ENCODE data around the gene SNED1. TPM values are rescaled to one million over a fixed set of nuclear protein-coding genes. Genes with fewer than 3 reads are reported as not detected.

Gene SNED1
- total and polyA plus RNA-seq, 9 donors: 16.7 to 69.5 (median 38.9) TPM

DNA sequence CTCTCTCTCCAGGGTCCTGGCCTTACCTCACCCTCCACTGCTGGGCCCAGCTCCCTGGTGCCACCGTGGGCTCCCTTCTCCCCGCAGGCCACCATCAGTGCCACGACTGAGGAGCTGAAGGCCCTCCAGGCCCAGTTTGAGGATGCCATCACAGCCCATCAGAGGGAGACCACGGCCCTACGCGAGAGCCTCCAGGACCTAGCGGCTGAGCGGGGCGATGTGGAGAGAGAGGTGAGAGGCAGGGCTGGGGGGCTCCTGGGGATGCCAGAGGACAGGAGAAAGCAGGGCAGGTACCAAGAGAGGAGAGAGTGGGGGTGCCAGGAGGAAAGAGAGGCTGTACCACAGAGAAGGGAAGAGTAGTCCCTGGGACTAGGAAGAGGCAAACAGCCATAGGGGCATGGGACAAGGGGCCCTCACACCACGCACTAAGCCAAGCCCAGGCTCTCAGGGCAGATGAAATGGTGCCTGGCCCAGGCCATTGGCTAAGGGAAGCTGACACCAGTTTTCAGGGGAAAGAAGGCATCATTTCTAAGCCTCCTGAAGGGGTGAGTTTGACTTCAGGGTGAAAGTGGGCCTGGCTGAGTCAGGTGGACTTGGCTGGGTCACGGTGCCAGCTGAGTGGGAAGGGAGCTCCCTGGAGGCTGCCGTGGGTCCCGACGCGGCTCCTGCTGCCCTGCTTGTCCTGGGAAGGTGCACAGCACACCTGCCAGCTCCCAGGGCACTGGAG lies 39.0 kb upstream of the SNED1 start:
- peak in 2 of 5 donors; percentile 35 to 47 for DNase-seq
- intact Hi-C loops (cut with DNase I): loop anchor here in 2 of 4 donors (1.0 to 5.0 kb wide), 2 partner anchors 32 to 42 kb away; no protein-coding TSS in a partner anchor
- Histone ChIP-seq H3K27me3 (no peaks in the 10 kb centered on the region), H3K27ac (peak overlapping the region; percentile 53 to 83), H3K9me3 (no peaks in the 10 kb centered on the region), H3K4me3 (no peak overlapping the region), H3K4me1 (ENCODE audit: insufficient read depth) (peaks cover 35% of the 10 kb centered on the region), H3K36me3 (no peaks in the 10 kb centered on the region)
- 95 to 97% (median 96%) methylated on average over 14 to 15 of the region's 15 CpGs for WGBS, 3 donors
- TF ChIP-seq EP300 (IDR thresholded peaks at IDR 0.05) (no peak), POLR2A (IDR thresholded peaks at IDR 0.05) (no peak)
- TF ChIP-seq, protein P1, sequence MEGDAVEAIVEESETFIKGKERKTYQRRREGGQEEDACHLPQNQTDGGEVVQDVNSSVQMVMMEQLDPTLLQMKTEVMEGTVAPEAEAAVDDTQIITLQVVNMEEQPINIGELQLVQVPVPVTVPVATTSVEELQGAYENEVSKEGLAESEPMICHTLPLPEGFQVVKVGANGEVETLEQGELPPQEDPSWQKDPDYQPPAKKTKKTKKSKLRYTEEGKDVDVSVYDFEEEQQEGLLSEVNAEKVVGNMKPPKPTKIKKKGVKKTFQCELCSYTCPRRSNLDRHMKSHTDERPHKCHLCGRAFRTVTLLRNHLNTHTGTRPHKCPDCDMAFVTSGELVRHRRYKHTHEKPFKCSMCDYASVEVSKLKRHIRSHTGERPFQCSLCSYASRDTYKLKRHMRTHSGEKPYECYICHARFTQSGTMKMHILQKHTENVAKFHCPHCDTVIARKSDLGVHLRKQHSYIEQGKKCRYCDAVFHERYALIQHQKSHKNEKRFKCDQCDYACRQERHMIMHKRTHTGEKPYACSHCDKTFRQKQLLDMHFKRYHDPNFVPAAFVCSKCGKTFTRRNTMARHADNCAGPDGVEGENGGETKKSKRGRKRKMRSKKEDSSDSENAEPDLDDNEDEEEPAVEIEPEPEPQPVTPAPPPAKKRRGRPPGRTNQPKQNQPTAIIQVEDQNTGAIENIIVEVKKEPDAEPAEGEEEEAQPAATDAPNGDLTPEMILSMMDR (IDR thresholded peaks at IDR 0.05): no peak

DNA sequence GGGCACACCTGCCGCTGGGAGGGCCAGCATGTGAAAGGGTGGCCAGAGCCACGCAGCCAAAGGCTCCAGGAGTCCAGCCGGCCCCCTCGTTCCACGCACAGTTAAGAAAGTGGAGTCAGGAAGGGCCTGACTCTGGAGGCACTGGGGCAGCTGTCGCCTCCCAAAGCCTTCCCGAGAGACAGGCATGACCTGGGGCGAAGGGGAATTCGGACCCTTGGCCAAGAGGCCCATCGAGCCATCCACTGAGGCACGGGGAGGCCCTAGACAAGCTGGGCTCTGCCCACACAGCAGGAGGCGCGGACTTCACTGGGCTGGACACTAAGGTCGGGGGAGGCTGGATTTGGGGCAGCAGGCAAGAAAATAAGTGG lies 38.5 kb upstream of the SNED1 start:
- Histone ChIP-seq H3K9me3 (no peaks in the 10 kb centered on the region), H3K27me3 (no peaks in the 10 kb centered on the region), H3K4me3 (no peak overlapping the region), H3K4me1 (ENCODE audit: insufficient read depth) (peaks cover 35% of the 10 kb centered on the region), H3K27ac (peak overlapping the region; percentile 53 to 83), H3K36me3 (no peaks in the 10 kb centered on the region)
- TF ChIP-seq, protein P1 (IDR thresholded peaks at IDR 0.05): no peak
- TF ChIP-seq POLR2A (IDR thresholded peaks at IDR 0.05): no peak
- no peak for TF ChIP-seq EP300 (IDR thresholded peaks at IDR 0.05)
- intact Hi-C loops (cut with DNase I): loop anchor here in 3 of 4 donors (1.0 to 5.0 kb wide), 4 partner anchors 33 to 852 kb away; partner anchors contain the start of gene SNED1 (in 1 of the 3)
- DNase-seq: peak in 1 of 5 donors; percentile 59
- 70 to 82% (median 75%) methylated on average over 14 of the region's 14 CpGs for WGBS, 3 donors

DNA sequence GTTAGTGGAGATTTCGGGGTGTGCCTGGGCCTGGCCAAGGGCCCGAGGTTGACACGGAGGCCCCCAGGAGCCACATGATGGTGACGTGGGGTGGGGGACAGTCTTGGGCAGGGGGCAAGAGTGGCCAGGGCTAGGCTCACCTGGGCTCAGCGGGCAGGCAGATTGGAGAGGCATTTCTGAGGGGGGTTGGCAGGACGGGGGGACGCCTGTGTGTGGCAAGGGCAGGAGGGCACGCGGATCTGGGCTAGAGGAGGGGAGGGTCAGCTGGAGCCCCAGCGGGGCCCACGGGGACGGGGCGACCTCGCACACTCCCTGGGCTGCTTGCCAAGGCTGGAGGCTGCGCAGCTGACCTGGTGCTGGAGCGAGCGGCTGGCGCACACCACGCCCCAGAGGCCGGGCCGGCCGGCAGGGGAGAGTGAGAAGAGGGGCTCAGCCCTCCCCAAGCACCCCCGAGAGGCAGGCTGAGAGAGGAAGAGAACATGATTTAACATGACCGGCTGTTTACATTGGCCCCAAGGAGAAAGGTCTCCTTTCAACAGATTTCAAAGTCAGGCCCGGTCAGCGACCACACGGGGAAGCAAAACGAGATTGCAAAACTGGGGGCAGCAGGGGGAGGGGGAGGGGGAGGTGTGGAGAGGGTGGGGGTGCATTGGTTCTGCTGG lies 38.0 kb upstream of the SNED1 start:
- Histone ChIP-seq H3K4me3 (no peak overlapping the region), H3K9me3 (no peaks in the 10 kb centered on the region), H3K27me3 (no peaks in the 10 kb centered on the region), H3K27ac (peak overlapping the region; percentile 53 to 83), H3K4me1 (ENCODE audit: insufficient read depth) (peaks cover 35% of the 10 kb centered on the region), H3K36me3 (no peaks in the 10 kb centered on the region)
- TF ChIP-seq POLR2A (IDR thresholded peaks at IDR 0.05): no peak
- TF ChIP-seq, protein P1 (IDR thresholded peaks at IDR 0.05): peak in 1 of 3 donors; percentile 8
- 7 to 10% (median 8%) methylated on average over 28 of the region's 28 CpGs for WGBS, 3 donors
- intact Hi-C loops (cut with DNase I): loop anchor here in 2 of 4 donors (5.0 kb wide), 2 partner anchors 37 to 852 kb away; partner anchors contain the start of gene SNED1 (in 1 of the 2)
- DNase-seq: peak; percentile 88 to 96 (median 94)

DNA sequence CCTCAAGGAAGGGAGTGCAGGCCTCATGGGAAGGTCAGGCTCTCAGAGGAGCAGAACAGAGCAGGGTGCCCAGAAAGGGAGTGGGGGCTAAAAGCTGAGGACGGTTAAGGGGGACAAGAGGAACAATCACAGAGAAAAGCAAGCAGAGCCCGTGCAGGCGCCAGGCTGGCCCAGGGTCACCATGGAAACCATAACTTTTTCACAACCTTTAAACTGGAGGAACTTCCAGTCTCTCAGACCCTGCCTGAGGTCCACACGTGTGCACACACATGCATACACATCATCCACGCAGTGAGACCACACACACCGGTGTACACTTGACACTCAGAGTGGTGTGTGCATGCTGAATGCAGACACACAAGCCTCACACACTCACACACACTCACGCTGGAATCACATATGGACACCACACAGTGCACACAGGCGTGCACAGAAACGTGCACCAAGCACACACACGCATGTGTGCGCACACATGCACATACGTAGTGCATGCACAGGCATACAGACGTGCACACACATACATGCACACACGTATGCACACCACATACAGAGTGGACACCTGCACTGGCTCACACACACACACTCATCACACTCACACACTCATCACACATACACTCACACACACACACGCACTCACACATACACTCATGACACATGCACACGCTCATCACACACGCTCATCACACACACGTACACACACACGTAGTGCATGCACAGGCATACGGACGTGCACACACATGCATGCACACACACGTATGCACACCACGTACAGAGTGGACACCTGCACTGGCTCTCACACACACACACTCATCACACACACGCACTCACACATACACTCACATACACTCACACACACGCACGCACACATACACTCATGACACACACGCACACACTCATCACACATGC lies 37.2 kb upstream of the SNED1 start:
- no peaks in the 10 kb centered on the region for H3K9me3 ChIP-seq
- H3K4me3 ChIP-seq: no peak overlapping the region
- no peak for TF ChIP-seq EP300 (IDR thresholded peaks at IDR 0.05)
- no peak for TF ChIP-seq POLR2A (IDR thresholded peaks at IDR 0.05)
- TF ChIP-seq, protein P1 (IDR thresholded peaks at IDR 0.05): no peak
- H3K4me1 ChIP-seq (ENCODE audit: insufficient read depth): peaks cover 35% of the 10 kb centered on the region
- intact Hi-C loops (cut with DNase I): loop anchor here in 2 of 4 donors (5.0 kb wide), 2 partner anchors 36 to 851 kb away; partner anchors contain the start of gene SNED1 (in 1 of the 2)
- no peaks in the 10 kb centered on the region for H3K36me3 ChIP-seq
- peak overlapping the region in 1 of 2 donors; percentile 83 for H3K27ac ChIP-seq
- H3K27me3 ChIP-seq: no peaks in the 10 kb centered on the region
- WGBS, 3 donors: 41 to 53% (median 41%) methylated on average over 27 of the region's 27 CpGs
- no peak for DNase-seq
